Measurements from ENCODE around the gene ABCD1.

Gene ABCD1

GRCh38 chrX:153769865-153770600 is 45.4 kb downstream of the ABCD1 start:
- TF ChIP-seq, protein P1, sequence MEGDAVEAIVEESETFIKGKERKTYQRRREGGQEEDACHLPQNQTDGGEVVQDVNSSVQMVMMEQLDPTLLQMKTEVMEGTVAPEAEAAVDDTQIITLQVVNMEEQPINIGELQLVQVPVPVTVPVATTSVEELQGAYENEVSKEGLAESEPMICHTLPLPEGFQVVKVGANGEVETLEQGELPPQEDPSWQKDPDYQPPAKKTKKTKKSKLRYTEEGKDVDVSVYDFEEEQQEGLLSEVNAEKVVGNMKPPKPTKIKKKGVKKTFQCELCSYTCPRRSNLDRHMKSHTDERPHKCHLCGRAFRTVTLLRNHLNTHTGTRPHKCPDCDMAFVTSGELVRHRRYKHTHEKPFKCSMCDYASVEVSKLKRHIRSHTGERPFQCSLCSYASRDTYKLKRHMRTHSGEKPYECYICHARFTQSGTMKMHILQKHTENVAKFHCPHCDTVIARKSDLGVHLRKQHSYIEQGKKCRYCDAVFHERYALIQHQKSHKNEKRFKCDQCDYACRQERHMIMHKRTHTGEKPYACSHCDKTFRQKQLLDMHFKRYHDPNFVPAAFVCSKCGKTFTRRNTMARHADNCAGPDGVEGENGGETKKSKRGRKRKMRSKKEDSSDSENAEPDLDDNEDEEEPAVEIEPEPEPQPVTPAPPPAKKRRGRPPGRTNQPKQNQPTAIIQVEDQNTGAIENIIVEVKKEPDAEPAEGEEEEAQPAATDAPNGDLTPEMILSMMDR (IDR thresholded peaks at IDR 0.05; ENCODE audit: low read depth, low read length), result no peak
- no peak overlapping the region for H3K4me3 ChIP-seq (ENCODE audit: low read depth, low read length)
- no peak for DNase-seq (ENCODE audit: low read depth, low spot score)
- in situ Hi-C loops (cut with HindIII; ENCODE audit: low sequenced_read_pairs), result no loop called here

DNA sequence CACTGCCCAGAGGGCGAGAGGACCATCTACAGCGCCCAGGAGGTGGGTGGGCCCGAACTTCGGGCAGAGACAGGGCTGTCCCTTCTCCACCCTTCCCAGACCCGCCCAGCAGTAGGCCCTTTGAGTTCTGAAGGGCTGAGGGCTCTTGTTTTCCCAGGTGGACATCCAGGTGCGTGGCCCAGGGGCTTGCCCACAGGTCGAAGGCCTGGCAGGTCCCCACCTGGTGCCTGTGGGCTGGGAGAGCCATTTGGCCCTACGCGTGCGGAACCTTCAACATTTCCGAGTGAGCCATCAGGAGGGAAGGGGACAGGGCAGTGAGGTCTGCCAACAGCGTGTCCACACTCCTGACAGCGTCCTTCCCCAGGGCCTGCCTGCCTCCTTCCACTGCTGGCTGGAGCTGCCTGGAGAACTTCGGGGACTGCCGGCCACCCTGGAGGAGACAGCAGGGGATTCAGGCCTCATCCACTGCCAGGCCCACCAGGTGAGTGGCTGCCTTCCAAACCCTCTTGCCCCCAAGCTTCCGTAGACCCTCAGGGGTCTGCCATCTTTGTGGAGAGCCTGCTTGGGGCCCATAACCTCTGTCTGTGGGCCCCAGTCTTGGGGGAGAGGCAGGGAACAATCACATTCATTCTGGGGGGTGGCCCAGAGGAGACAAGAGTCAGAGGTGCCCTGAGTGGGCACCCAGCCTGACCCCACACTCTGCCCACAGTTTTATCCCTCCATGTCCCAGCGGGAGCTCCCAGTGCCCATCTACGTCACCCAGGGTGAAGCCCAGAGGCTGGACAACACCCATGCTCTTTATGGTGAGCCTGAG is 46.2 kb downstream of the ABCD1 start:
- TF ChIP-seq, protein P1 (IDR thresholded peaks at IDR 0.05; ENCODE audit: low read depth, low read length), result no peak
- H3K4me3 ChIP-seq (ENCODE audit: low read depth, low read length), result no peak overlapping the region
- in situ Hi-C loops (cut with HindIII; ENCODE audit: low sequenced_read_pairs), result no loop called here
- DNase-seq (ENCODE audit: low read depth, low spot score), result no peak

DNA sequence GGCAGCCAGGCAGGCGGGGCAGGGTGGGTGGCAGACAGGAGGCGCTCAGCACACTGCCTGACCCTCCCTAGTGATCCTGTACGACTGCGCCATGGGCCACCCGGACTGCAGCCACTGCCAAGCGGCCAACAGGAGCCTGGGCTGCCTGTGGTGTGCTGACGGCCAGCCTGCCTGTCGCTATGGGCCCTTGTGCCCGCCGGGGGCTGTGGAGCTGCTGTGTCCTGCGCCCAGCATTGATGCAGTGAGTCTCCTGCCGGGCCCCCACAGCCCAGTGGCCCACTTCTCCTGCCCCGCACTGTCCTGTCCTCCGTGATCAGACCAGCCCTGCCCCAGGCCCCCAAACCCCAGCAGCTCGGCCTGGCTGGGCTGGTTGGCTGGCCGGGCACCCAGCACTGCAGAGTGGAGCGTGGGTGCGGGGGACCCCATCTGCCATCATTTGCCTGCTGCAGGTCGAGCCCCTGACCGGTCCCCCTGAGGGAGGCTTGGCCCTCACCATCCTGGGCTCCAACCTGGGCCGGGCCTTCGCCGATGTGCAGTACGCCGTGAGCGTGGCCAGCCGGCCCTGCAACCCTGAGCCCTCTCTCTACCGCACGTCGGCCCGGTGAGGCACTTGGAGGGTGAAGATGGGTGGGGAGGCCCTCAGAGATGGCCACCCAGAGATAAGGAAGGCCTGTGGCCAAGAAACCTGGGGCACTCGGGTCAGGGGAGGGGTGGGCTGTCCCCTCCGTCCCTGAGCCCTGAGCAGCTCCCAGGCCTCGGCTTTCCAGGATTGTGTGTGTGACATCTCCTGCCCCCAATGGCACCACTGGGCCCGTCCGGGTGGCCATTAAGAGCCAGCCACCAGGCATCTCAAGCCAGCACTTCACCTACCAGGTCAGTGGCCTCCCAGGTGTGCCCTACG is 47.0 kb downstream of the ABCD1 start:
- DNase-seq (ENCODE audit: low read depth, low spot score), result no peak
- H3K4me3 ChIP-seq (ENCODE audit: low read depth, low read length), result no peak overlapping the region
- in situ Hi-C loops (cut with HindIII; ENCODE audit: low sequenced_read_pairs), result no loop called here
- TF ChIP-seq, protein P1 (IDR thresholded peaks at IDR 0.05; ENCODE audit: low read depth, low read length), result no peak

GRCh38 chrX:153772316-153773217 is 47.9 kb downstream of the ABCD1 start:
- in situ Hi-C loops (cut with HindIII; ENCODE audit: low sequenced_read_pairs), result no loop called here
- no peak for DNase-seq (ENCODE audit: low read depth, low spot score)
- no peak overlapping the region for H3K4me3 ChIP-seq (ENCODE audit: low read depth, low read length)
- TF ChIP-seq, protein P1 (IDR thresholded peaks at IDR 0.05; ENCODE audit: low read depth, low read length), result no peak

DNA sequence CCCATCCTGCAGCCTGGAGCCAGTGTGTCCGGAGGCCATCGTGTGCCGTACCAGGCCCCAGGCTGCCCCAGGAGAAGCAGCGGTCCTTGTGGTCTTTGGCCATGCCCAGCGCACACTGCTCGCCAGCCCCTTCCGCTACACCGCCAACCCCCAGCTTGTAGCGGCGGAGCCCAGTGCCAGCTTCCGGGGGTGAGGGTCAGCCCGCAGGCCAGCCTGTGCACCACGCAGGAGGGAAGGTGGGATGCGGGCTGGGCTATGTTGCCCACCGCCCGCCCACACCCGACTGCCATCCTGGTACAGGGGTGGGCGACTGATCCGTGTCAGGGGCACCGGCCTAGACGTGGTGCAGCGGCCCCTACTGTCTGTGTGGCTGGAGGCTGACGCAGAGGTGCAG is 48.6 kb downstream of the ABCD1 start:
- TF ChIP-seq, protein P1 (IDR thresholded peaks at IDR 0.05; ENCODE audit: low read depth, low read length), result no peak
- H3K4me3 ChIP-seq (ENCODE audit: low read depth, low read length), result no peak overlapping the region
- DNase-seq (ENCODE audit: low read depth, low spot score), result no peak
- in situ Hi-C loops (cut with HindIII; ENCODE audit: low sequenced_read_pairs), result no loop called here

All from astrocyte of the spinal cord (primary cell).